SU-DHL-6 (cell line): Measurements from ENCODE around the gene DNAAF1.

Experiments
- H2AFZ ChIP-seq: fragments of 200-600 bp; sonication (generic); 2 replicates; pipeline ENCODE4 v1.6.1; 2014; ENCODE audit warnings: low read depth, mild to moderate bottlenecking, moderate library complexity, mixed read lengths, antibody characterized with exemption, low read length; ENCODE audit not compliant: severe bottlenecking
- H3F3A ChIP-seq: fragments of 200-600 bp; shearing (Covaris generic); 2 replicates; pipeline ENCODE4 v1.6.0; 2016; ENCODE audit warnings: antibody characterized with exemption, mild to moderate bottlenecking; ENCODE audit not compliant: insufficient read depth
- H3K27ac ChIP-seq: fragments of 200-600 bp; sonication (generic); 2 replicates; pipeline ENCODE4 v1.5.1; 2016; ENCODE audit warnings: low read depth, mild to moderate bottlenecking, low read length, moderate library complexity, mixed read lengths
- H3K27me3 ChIP-seq: fragments of 200-600 bp; sonication (generic), shearing (Covaris generic); 2 replicates; pipeline ENCODE4 v1.6.0; 2014; ENCODE audit warnings: mild to moderate bottlenecking, low read length
- H3K36me3 ChIP-seq: fragments of 200-600 bp; sonication (generic); 2 replicates; pipeline ENCODE4 v1.6.1; 2014; ENCODE audit warnings: mild to moderate bottlenecking, low read length, mixed read lengths
- H3K4me2 ChIP-seq: fragments of 300-600, 200-600 bp; shearing (Covaris generic), sonication (generic); 2 replicates; pipeline ENCODE4 v1.6.0; 2014; ENCODE audit warnings: low read length, low read depth, mild to moderate bottlenecking; ENCODE audit not compliant: poor library complexity, severe bottlenecking
- H3K4me3 ChIP-seq: fragments of 200-600 bp; sonication (generic); 2 replicates; pipeline ENCODE4 v1.5.1; 2014; ENCODE audit warnings: antibody characterized with exemption, low read length, mild to moderate bottlenecking, mixed read lengths; ENCODE audit not compliant: insufficient read depth, poor library complexity, severe bottlenecking
- H3K79me2 ChIP-seq: fragments of 200-600 bp; sonication (generic); 2 replicates; pipeline ENCODE4 v1.6.1; 2014; ENCODE audit warnings: mild to moderate bottlenecking, low read length, moderate library complexity; ENCODE audit not compliant: insufficient read depth
- H3K9ac ChIP-seq: fragments of 200-600 bp; sonication (generic); 2 replicates; pipeline ENCODE4 v1.7.0; 2014; ENCODE audit warnings: mild to moderate bottlenecking, low read length
- H3K9me2 ChIP-seq: fragments of 200-600 bp; sonication (generic); replicated peaks from 2 replicates; pipeline ENCODE4 v1.6.1; 2014; ENCODE audit warnings: low read length; ENCODE audit not compliant: insufficient read depth
- H3K9me3 ChIP-seq: fragments of 200-600 bp; sonication (generic); 2 replicates; pipeline ENCODE4 v1.6.1; 2014; ENCODE audit warnings: low read length, mixed read lengths; ENCODE audit not compliant: insufficient read depth
- H4K20me1 ChIP-seq: fragments of 200-600 bp; sonication (generic); 2 replicates; pipeline ENCODE4 v1.6.1; 2014; ENCODE audit warnings: low read depth, mild to moderate bottlenecking, antibody characterized with exemption, low read length, moderate library complexity, mixed read lengths
- EZH2phosphoT487 ChIP-seq: fragments of 200-600 bp; sonication (generic), shearing (Covaris generic); conservative IDR thresholded peaks from 2 replicates; pipeline ENCODE4 v1.6.1; 2018; ENCODE audit warnings: mild to moderate bottlenecking, antibody characterized with exemption, low read length, moderate library complexity, mixed read lengths
- TF ChIP-seq, protein P1 (sequence below): fragments of 200-600 bp; sonication (generic); IDR thresholded peaks from one replicate; pipeline ENCODE4 v1.5.1; 2017; ENCODE audit warnings: antibody characterized with exemption, mild to moderate bottlenecking, low read length, moderate library complexity; ENCODE audit not compliant: insufficient read depth, poor library complexity, severe bottlenecking

DNAAF1 gene

DNA sequence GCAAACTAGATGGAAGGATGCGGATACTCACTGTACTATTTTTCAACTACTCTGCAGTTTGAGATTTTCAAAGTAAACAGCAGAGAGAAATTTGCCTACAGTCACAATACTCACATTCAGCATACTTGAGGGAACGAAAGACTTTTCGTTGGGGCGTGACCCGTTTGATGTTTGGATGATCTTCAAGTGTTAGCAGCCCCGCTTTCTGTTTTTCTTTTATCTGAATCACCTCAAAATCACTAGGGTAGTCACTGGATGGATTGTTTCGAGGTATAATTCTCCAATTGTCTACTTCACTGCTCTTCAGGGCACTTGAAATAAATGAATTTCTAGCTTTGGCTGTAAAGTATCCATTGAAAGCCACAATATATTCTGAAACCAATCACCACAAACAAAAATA, 46.2 kb upstream of the DNAAF1 start:
- H3K27ac ChIP-seq, result no peak overlapping the region
- peaks cover 32% of the 10 kb centered on the region for H3K79me2 ChIP-seq
- H3K9ac ChIP-seq, result no peak overlapping the region
- no peaks in the 10 kb centered on the region for H4K20me1 ChIP-seq
- no peak overlapping the region for H3K4me2 ChIP-seq
- 0 out of 2 replicates have a peak, but pooled peaks cover 3% of the 10 kb centered on the region for H3F3A ChIP-seq
- no peaks in the 10 kb centered on the region for H3K9me2 ChIP-seq
- no peak overlapping the region for H3K4me3 ChIP-seq
- H3K36me3 ChIP-seq, result peaks cover 16% of the 10 kb centered on the region; the same call in 1 of the 2 replicates
- no peak overlapping the region for H2AFZ ChIP-seq
- no peaks in the 10 kb centered on the region for H3K27me3 ChIP-seq
- H3K9me3 ChIP-seq, result no peaks in the 10 kb centered on the region
- TF ChIP-seq, protein P1, sequence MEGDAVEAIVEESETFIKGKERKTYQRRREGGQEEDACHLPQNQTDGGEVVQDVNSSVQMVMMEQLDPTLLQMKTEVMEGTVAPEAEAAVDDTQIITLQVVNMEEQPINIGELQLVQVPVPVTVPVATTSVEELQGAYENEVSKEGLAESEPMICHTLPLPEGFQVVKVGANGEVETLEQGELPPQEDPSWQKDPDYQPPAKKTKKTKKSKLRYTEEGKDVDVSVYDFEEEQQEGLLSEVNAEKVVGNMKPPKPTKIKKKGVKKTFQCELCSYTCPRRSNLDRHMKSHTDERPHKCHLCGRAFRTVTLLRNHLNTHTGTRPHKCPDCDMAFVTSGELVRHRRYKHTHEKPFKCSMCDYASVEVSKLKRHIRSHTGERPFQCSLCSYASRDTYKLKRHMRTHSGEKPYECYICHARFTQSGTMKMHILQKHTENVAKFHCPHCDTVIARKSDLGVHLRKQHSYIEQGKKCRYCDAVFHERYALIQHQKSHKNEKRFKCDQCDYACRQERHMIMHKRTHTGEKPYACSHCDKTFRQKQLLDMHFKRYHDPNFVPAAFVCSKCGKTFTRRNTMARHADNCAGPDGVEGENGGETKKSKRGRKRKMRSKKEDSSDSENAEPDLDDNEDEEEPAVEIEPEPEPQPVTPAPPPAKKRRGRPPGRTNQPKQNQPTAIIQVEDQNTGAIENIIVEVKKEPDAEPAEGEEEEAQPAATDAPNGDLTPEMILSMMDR, result no peak
- TF ChIP-seq EZH2phosphoT487, result no peak

DNA sequence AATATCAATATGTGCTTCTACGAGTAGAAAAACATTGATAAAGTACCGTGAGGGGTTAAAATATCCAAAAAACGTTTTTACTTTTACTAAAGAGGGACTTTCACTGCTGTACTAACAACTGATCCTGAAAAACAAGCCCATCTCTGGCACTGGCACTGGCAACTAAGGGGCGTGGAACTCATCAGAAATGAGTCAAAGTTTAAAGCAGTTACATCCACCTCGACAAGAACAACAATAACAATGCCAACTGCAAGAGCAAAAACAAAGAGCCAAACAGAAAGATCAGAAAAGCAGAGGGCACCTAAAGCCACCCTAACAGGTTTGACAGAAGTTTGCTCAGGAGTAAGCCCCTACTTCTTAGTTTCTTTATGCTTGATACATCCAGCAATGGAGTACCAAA, 41.4 kb upstream of the DNAAF1 start:
- H3K4me3 ChIP-seq, result no peak overlapping the region
- no peak overlapping the region for H3K4me2 ChIP-seq
- H3K36me3 ChIP-seq, result 0 out of 2 replicates have a peak, but pooled peaks cover 4% of the 10 kb centered on the region
- H3K9me3 ChIP-seq, result no peaks in the 10 kb centered on the region
- peaks cover 74% of the 10 kb centered on the region for H3K79me2 ChIP-seq
- no peak overlapping the region for H3K9ac ChIP-seq
- H3K27ac ChIP-seq, result no peak overlapping the region
- H3K9me2 ChIP-seq, result no peaks in the 10 kb centered on the region
- no peak overlapping the region for H2AFZ ChIP-seq
- H3K27me3 ChIP-seq, result no peaks in the 10 kb centered on the region
- 0 out of 2 replicates have a peak, but pooled peaks cover 3% of the 10 kb centered on the region for H3F3A ChIP-seq
- no peak for TF ChIP-seq EZH2phosphoT487
- TF ChIP-seq, protein P1, result no peak
- no peaks in the 10 kb centered on the region; the same call in 1 of the 2 replicates for H4K20me1 ChIP-seq

DNA sequence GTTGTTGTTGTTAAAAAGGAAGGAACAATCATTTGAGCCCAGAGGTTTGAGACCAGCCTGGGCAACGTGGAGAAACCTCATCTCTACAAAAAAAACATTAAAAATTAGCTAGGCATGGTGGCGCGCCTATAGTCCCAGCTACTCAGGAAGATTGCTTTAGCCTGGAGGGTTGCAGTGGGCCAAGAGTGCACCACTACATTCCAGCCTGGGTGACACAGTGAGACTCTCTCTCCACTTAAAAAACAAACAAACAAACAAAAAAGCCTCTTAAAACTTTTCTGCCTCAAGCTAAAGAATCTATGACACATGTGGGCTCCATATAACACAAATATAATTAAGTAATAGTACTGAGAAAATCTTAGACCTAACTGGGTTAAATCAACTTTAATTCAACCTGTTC, 40.9 kb upstream of the DNAAF1 start:
- Histone ChIP-seq H3K9ac (no peak overlapping the region), H2AFZ (no peak overlapping the region), H3K27me3 (no peaks in the 10 kb centered on the region), H3K79me2 (peaks cover 79% of the 10 kb centered on the region), H3F3A (0 out of 2 replicates have a peak, but pooled peaks cover 3% of the 10 kb centered on the region), H3K27ac (no peak overlapping the region), H3K4me3 (no peak overlapping the region), H4K20me1 (no peaks in the 10 kb centered on the region; the same call in 1 of the 2 replicates), H3K9me3 (no peaks in the 10 kb centered on the region), H3K9me2 (no peaks in the 10 kb centered on the region), H3K4me2 (no peak overlapping the region), H3K36me3 (0 out of 2 replicates have a peak, but pooled peaks cover under 1% of the 10 kb centered on the region)
- TF ChIP-seq, protein P1, result no peak
- no peak for TF ChIP-seq EZH2phosphoT487
